GM23248 (cell line): ENCODE results near the gene HJV.

ENCODE experiments used
- EZH2 ChIP-seq: fragments of 200-600 bp; sonication (generic); IDR thresholded peaks from 2 replicates; pipeline ENCODE4 v1.6.1; 2018; ENCODE audit warnings: antibody characterized with exemption, mild to moderate bottlenecking; ENCODE audit not compliant: insufficient read depth, poor library complexity, severe bottlenecking
- EZH2phosphoT487 ChIP-seq: fragments of 200-600 bp; sonication (generic); IDR thresholded peaks from 2 replicates; pipeline ENCODE4 v1.6.1; 2018; ENCODE audit warnings: antibody characterized with exemption, moderate library complexity, mild to moderate bottlenecking, low read depth; ENCODE audit not compliant: insufficient read depth

DNA sequence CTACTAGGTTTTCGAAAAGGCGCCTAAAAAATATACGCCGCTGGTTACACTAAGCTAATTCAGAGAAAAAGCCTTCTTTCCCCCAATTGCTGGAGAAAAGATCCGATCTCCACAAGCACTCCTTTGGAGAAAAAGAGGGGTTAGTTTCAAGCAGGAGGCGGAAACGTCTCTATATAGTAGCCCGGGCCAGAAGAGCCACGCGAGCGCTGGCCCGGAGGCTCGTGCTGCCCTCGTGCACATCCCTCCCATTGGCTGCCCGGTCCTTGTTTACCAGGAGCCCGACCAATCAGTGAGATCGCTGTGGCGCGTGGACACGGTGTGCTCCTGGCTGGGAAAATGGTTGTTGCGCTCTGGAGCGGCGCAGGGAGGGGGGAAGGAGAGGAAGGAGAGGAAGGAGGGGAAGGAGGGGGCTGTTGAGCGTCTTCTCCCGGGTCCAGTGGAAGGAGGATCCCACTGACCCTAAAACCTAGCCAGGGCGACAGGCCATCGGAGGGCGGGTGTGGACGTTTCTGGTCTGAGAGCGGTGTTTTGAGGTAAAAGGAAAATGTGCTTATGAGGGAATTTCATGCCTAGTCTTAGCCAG lies 25.0 kb downstream of the HJV start, which contains the start of gene TXNIP:
- TF ChIP-seq EZH2phosphoT487, result no peak
- no peak for TF ChIP-seq EZH2
